HG03025 (cell line): Measurements from ENCODE around the gene SELENOP.

Experiments
- ATAC-seq: cut with Tn5 transposase; IDR thresholded peaks from one replicate; pipeline ENCODE4 v1.9.1; 2021; ENCODE audit warnings: mild to moderate bottlenecking, moderate library complexity; ENCODE audit not compliant: unreplicated experiment, low FRiP score

The SELENOP gene

DNA sequence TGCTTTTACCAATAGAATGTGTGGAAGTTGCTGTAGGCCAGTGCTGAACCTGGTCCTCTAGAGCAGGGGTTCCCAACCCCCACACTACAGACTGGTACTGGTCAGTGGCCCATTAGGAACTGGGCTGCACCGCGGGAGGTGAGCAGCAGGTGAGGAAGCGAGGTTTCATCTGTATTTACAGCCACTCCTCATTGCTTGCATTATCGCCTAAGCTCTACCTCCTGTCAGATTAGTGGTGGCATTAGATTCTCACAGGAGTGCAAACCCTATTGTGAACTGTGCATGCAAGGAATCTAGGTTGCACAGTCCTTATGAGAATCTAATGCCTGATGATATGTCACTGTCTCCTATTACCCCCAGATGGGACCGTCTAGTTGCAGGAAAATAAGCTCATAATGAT lies 61.2 kb downstream of the SELENOP start:
- no peak for ATAC-seq
